NT2/D1 (cell line): ENCODE data around the gene PARD3.
"Not testable (repeated sequence)": the region's sequence is repeated elsewhere in the genome, so short reads cannot be mapped to it uniquely, and the experiment has no call there.

ENCODE experiments used
- DNase-seq: peaks from one replicate; pipeline ENCODE4 v3.0.0-alpha.2; 2011; ENCODE audit warnings: low read depth, low spot score
- H3K27me3 ChIP-seq: 2 replicates; pipeline ENCODE4 v1.6.0; 2011; ENCODE audit warnings: mild to moderate bottlenecking; ENCODE audit not compliant: insufficient read length, insufficient read depth
- H3K36me3 ChIP-seq: 2 replicates; pipeline ENCODE4 v1.6.1; 2011; ENCODE audit warnings: mild to moderate bottlenecking, low read length, mixed read lengths; ENCODE audit not compliant: insufficient read depth, insufficient read length
- H3K4me1 ChIP-seq: 2 replicates; pipeline ENCODE4 v1.5.1; 2011; ENCODE audit not compliant: insufficient read depth, insufficient read length
- H3K4me3 ChIP-seq: 2 replicates; pipeline ENCODE4 v1.5.1; 2011; ENCODE audit warnings: low read depth; ENCODE audit not compliant: insufficient read length
- H3K9ac ChIP-seq: 2 replicates; pipeline ENCODE4 v1.6.0; 2011; ENCODE audit warnings: low read depth; ENCODE audit not compliant: insufficient read length
- H3K9me3 ChIP-seq: 2 replicates; pipeline ENCODE4 v1.5.1; 2011; ENCODE audit warnings: mild to moderate bottlenecking, low read length; ENCODE audit not compliant: insufficient read depth
- SUZ12 ChIP-seq: IDR thresholded peaks from 2 replicates; pipeline ENCODE4 v1.6.1; 2011; ENCODE audit not compliant: insufficient read length, insufficient read depth; ENCODE audit errors: extremely low read depth
- YY1 ChIP-seq: IDR thresholded peaks from 2 replicates; pipeline ENCODE4 v1.6.1; 2011; ENCODE audit not compliant: insufficient read length, insufficient read depth
- ZNF274 ChIP-seq: IDR thresholded peaks from 2 replicates; pipeline ENCODE4 v1.6.1; 2011; ENCODE audit warnings: mild to moderate bottlenecking, low read depth, low read length

Gene PARD3

DNA sequence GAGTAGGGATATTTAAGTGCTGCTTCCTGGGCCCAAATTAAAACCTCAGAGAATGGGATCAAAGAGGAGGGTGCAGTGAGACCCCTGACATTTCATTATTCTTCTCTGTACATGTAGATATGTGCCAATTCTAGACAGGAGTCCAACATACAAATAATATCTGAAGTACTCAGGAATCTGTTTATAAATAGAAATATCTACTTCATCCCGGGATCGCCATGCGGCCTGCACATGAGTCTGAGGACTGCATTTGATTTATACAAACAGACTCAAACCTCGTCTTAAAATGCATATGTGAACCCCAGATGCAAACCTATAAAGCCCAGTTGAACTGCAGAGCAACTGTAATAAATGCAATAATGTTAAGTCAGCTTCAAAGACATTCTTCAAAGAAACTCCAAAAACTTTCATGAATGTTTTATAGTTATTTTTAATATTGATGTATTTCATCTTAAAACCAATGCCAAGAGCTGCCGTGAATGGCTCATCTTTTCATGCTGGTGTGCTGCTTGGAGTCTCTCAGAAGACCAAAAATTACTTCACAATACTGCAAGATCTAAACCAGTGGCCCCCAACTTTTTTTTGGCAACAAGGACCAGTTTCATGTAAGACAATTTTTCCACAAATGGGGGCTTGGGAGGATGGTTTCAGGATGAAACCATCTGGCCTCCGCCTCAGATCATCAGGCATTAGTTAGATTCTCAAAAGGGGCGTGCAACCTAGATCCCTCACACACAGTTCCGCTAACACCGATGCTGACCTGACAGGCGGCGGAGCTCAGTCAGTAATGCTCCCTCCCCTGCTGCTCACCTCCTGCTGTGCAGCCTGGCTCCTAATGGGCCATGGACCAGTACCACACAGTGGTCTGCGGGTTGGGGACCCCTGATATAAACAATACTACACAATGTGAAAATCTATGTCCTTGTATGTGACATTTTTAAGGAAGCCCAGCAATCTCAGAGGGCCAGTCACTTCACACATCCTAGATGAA is 166.9 kb downstream of the PARD3 start:
- H3K36me3 ChIP-seq, result no peaks in the 10 kb centered on the region
- H3K4me1 ChIP-seq, result peaks cover 10% of the 10 kb centered on the region
- no peak for TF ChIP-seq SUZ12
- TF ChIP-seq YY1, result no peak
- no peak for TF ChIP-seq ZNF274
- no peaks in the 10 kb centered on the region for H3K9me3 ChIP-seq
- H3K27me3 ChIP-seq, result no peaks in the 10 kb centered on the region
- DNase-seq, result no peak
- no peak overlapping the region for H3K4me3 ChIP-seq
- H3K9ac ChIP-seq, result no peak overlapping the region

- no peaks in the 10 kb centered on the region for H3K9me3 ChIP-seq
- TF ChIP-seq SUZ12 (no peak), ZNF274 (no peak), YY1 (no peak)
- no peaks in the 10 kb centered on the region for H3K36me3 ChIP-seq
- DNase-seq, result no peak
- H3K27me3 ChIP-seq, result no peaks in the 10 kb centered on the region
- peaks cover 5% of the 10 kb centered on the region for H3K4me1 ChIP-seq
- H3K9ac ChIP-seq, result no peak overlapping the region
- no peak overlapping the region for H3K4me3 ChIP-seq
Observed at GRCh38 chr10:34647160-34647559, 167.9 kb downstream of the PARD3 start.

GRCh38 chr10:34646331-34646730 is 168.8 kb downstream of the PARD3 start:
- no peaks in the 10 kb centered on the region for H3K27me3 ChIP-seq
- H3K4me1 ChIP-seq, result peaks cover 7% of the 10 kb centered on the region
- no peak overlapping the region for H3K4me3 ChIP-seq
- no peak for DNase-seq
- no peaks in the 10 kb centered on the region for H3K36me3 ChIP-seq
- no peaks in the 10 kb centered on the region for H3K9me3 ChIP-seq
- no peak overlapping the region for H3K9ac ChIP-seq
- TF ChIP-seq YY1 (no peak), SUZ12 (no peak), ZNF274 (no peak)

- DNase-seq, H3K36me3 ChIP-seq: not testable (repeated sequence)
Observed at GRCh38 chr10:34644815-34645214, 170.3 kb downstream of the PARD3 start.

GRCh38 chr10:34644224-34644623 is 170.9 kb downstream of the PARD3 start:
- H3K27me3 ChIP-seq, result no peaks in the 10 kb centered on the region
- TF ChIP-seq SUZ12, result no peak
- no peak for TF ChIP-seq YY1
- no peak for TF ChIP-seq ZNF274
- H3K36me3 ChIP-seq, result no peaks in the 10 kb centered on the region
- H3K4me1 ChIP-seq, result peaks cover 7% of the 10 kb centered on the region
- no peak overlapping the region for H3K9ac ChIP-seq
- H3K4me3 ChIP-seq, result no peak overlapping the region
- DNase-seq, result no peak
- H3K9me3 ChIP-seq, result no peaks in the 10 kb centered on the region

More at GRCh38 chr10:34644815-34645214, 170.3 kb downstream of the PARD3 start:
- not testable (repeated sequence) for H3K4me3 ChIP-seq, H3K27me3 ChIP-seq, H3K9me3 ChIP-seq, H3K9ac ChIP-seq, H3K4me1 ChIP-seq

- Histone ChIP-seq H3K27me3 (no peaks in the 10 kb centered on the region), H3K9me3 (no peaks in the 10 kb centered on the region), H3K4me3 (no peak overlapping the region), H3K9ac (no peak overlapping the region), H3K36me3 (no peaks in the 10 kb centered on the region), H3K4me1 (peaks cover 7% of the 10 kb centered on the region)
- DNase-seq, result no peak
- no peak for TF ChIP-seq ZNF274
- no peak for TF ChIP-seq YY1
- no peak for TF ChIP-seq SUZ12
Observed at GRCh38 chr10:34643620-34644019, 171.5 kb downstream of the PARD3 start.

DNA sequence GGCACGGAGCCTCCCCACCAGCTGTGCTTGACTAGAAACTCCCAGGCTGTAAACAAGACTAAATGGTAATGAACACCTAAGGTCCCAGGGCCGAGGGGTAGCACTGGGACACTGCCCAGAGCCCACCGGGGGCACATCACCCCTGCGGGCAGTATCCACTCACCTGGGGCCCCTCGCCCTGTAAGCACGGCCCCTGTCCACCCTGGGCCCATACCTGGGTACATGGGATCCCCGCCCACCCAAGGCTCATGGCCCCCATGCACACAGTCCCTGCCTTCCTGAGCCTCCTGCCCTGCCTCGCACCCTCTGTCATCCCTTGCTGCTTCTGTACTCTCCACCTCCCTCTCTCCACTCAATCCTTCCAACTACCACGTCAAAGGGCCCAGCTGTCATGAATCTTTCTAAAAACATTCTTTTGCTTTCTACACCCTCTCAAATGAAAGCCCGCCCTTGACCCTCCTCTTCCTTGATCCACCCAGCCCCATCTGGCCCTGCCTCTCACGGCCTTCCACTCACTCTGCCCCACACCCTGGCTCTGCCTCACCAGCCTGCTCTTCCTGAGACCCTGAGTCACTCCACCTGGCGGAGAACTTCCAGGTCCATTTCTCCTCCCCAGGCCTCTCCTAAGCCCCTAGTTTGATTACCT is 173.1 kb downstream of the PARD3 start:
- H3K9me3 ChIP-seq, result no peaks in the 10 kb centered on the region
- DNase-seq, result no peak
- TF ChIP-seq ZNF274, result no peak
- no peak for TF ChIP-seq SUZ12
- TF ChIP-seq YY1, result no peak
- no peaks in the 10 kb centered on the region for H3K27me3 ChIP-seq
- no peak overlapping the region for H3K9ac ChIP-seq
- peaks cover 10% of the 10 kb centered on the region for H3K4me1 ChIP-seq
- no peaks in the 10 kb centered on the region for H3K36me3 ChIP-seq
- H3K4me3 ChIP-seq, result no peak overlapping the region
